ENCODE measurements around the gene AUTS2. TPM values are rescaled to one million over a fixed set of nuclear protein-coding genes. Genes with fewer than 3 reads are reported as not detected.
A peak's percentile ranks its signal among the peaks of the same experiment; 100 is the strongest.

Gene AUTS2
- total and polyA plus RNA-seq, 4 experiments from 2014 or later = 3.4 to 35.2 (median 25.5) TPM

DNA sequence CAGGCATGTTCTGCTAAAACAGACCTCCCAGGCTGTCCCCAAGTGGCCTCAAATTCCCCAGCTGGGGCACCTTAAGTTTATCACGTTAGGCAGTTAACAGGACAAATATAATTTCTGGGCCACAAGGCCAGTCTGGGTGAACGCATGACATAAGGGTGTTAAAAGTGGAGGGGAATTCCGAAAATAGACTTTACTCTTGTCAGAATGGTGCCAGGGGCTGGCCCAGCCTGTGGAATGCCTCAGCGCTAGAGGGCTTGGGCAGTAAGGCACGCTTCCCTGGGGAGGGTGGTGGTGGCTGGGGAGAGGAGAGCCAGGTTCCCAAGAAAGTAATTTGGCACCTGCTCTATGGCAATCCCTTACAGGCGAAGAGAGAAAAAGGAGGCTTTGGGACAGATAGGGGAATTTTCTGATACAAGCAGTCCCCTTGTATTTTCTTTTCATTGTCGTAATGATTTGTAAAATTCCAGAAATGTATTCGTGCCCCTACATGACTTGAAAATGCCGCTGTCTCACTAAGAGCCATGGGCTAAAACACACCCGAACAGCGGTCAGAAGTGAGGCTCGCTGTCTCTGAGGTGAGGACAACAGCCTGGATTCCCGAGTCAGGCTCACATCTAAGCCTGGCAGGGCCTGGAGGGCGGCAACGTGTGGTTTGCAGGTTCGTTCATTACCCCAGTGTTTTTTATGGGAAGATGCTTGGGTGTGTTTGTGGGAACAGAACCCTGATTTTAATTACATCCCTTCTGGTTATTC, 1070.5 kb downstream of the AUTS2 start:
- DNase-seq = no peak
- Histone ChIP-seq H3K4me3 (ENCODE audit: low read length in 2 of 2) (no peak overlapping the region), H3K9me3 (ENCODE audit: control insufficient read depth in 1 of 2, low read length in 2 of 2) (no peaks in the 10 kb centered on the region), H3K4me1 (ENCODE audit: insufficient read depth, low read length) (no peaks in the 10 kb centered on the region), H3K27ac (ENCODE audit: low read depth, low read length) (no peak overlapping the region), H3K36me3 (ENCODE audit: insufficient read depth, low read length) (no peaks in the 10 kb centered on the region), H3K27me3 (ENCODE audit: insufficient read depth, low read length) (no peaks in the 10 kb centered on the region)
- Mint-ChIP-seq H3K9me3 (peaks cover 0 to 3% (median 0%) of the 10 kb centered on the region in 8 donors), H3K36me3 (no peaks in the 10 kb centered on the region), H3K27ac (peak overlapping the region in 4 of 7 donors; percentile 15 to 83 (median 47)), H3K4me3 (no peak overlapping the region), H3K27me3 (no peaks in the 10 kb centered on the region), H3K4me1 (peaks cover 5 to 12% (median 7%) of the 10 kb centered on the region in 4 donors)
- CTCF ChIA-PET (ENCODE audit: partially characterized antibody) = no interaction called here
- POLR2A ChIA-PET (ENCODE audit: partially characterized antibody) = no interaction called here
- intact Hi-C loops (cut with micrococcal nuclease) = no loop called here

DNA sequence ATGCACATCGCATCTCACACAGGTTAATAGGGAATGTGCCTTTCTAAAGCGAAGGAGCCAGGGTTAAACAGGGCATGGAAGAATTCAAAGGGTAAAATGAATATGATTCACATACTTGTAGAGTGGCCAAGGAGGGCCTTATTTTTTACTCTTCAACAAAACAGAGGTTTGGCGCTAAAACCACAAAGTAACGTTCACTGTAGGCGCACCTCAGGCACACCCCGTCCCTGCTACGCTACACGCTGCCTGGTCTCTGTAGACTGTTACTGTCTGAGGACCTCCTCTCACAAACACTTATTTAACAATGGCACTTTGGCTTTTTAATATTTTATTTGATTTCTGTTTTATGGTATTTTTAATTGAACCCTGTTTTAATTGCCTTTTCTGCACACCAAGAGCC, 1071.6 kb downstream of the AUTS2 start:
- no peak overlapping the region for H3K4me3 ChIP-seq (ENCODE audit: low read length in 2 of 2)
- Mint-ChIP-seq H3K9me3 (peaks cover 0 to 3% (median 0%) of the 10 kb centered on the region in 8 donors), H3K36me3 (no peaks in the 10 kb centered on the region), H3K4me1 (peaks cover 5 to 12% (median 7%) of the 10 kb centered on the region in 4 donors), H3K4me3 (peak overlapping the region; percentile 31 to 74 (median 67)), H3K27me3 (no peaks in the 10 kb centered on the region), H3K27ac (peak overlapping the region; percentile 21 to 92 (median 85))
- ChIA-PET POLR2A (ENCODE audit: partially characterized antibody) (interaction anchor here (0.7 to 2.0 kb wide), 6 partner anchors 12 to 73 kb away, joined by 3 to 8 read pairs (median 4); no protein-coding TSS in a partner anchor), CTCF (ENCODE audit: partially characterized antibody) (interaction anchor here (1.3 kb wide), 1 partner anchor 15 kb away, joined by 3 read pairs; no protein-coding TSS in a partner anchor)
- no peaks in the 10 kb centered on the region for H3K36me3 ChIP-seq (ENCODE audit: insufficient read depth, low read length)
- H3K27ac ChIP-seq (ENCODE audit: low read depth, low read length) = no peak overlapping the region
- H3K9me3 ChIP-seq (ENCODE audit: control insufficient read depth in 1 of 2, low read length in 2 of 2) = no peaks in the 10 kb centered on the region
- H3K4me1 ChIP-seq (ENCODE audit: insufficient read depth, low read length) = no peaks in the 10 kb centered on the region
- H3K27me3 ChIP-seq (ENCODE audit: insufficient read depth, low read length) = no peaks in the 10 kb centered on the region
- intact Hi-C loops (cut with micrococcal nuclease) = no loop called here
- DNase-seq = peak in 3 of 5 donors; percentile 34 to 40 (median 36)

DNA sequence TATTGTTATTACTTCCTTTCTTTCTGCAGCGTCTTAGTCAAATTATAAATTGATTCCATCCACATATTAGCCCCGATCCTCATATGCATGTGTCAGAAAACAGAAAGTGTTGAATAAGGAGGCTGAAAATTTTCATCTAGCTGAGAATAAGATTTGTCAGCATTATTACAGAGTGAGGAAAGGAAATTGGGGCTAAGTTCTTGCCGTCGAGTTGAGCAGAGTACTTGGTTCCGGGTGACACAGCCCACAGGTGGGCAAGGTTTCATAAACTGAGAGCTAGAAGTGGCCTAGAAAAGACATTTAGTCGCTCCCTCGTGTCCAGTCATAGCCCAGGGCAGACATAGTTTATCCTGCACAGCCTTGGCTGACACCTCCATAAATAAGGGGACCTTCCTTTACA, 1072.0 kb downstream of the AUTS2 start:
- Histone ChIP-seq H3K27me3 (ENCODE audit: insufficient read depth, low read length) (no peaks in the 10 kb centered on the region), H3K36me3 (ENCODE audit: insufficient read depth, low read length) (no peaks in the 10 kb centered on the region), H3K4me3 (ENCODE audit: low read length in 2 of 2) (no peak overlapping the region), H3K27ac (ENCODE audit: low read depth, low read length) (no peak overlapping the region), H3K4me1 (ENCODE audit: insufficient read depth, low read length) (no peaks in the 10 kb centered on the region), H3K9me3 (ENCODE audit: control insufficient read depth in 1 of 2, low read length in 2 of 2) (no peaks in the 10 kb centered on the region)
- Mint-ChIP-seq H3K27ac (peak overlapping the region; percentile 21 to 92 (median 85)), H3K4me3 (peak overlapping the region; percentile 31 to 74 (median 67)), H3K4me1 (peaks cover 5 to 12% (median 7%) of the 10 kb centered on the region in 4 donors), H3K9me3 (peaks cover 0 to 3% (median 0%) of the 10 kb centered on the region in 8 donors), H3K27me3 (no peaks in the 10 kb centered on the region), H3K36me3 (no peaks in the 10 kb centered on the region)
- POLR2A ChIA-PET (ENCODE audit: partially characterized antibody) = interaction anchor here (0.7 to 2.0 kb wide), 6 partner anchors 12 to 73 kb away, joined by 3 to 8 read pairs (median 4); no protein-coding TSS in a partner anchor
- DNase-seq = no peak
- CTCF ChIA-PET (ENCODE audit: partially characterized antibody) = interaction anchor here (1.3 kb wide), 1 partner anchor 15 kb away, joined by 3 read pairs; no protein-coding TSS in a partner anchor
- intact Hi-C loops (cut with micrococcal nuclease) = no loop called here

DNA sequence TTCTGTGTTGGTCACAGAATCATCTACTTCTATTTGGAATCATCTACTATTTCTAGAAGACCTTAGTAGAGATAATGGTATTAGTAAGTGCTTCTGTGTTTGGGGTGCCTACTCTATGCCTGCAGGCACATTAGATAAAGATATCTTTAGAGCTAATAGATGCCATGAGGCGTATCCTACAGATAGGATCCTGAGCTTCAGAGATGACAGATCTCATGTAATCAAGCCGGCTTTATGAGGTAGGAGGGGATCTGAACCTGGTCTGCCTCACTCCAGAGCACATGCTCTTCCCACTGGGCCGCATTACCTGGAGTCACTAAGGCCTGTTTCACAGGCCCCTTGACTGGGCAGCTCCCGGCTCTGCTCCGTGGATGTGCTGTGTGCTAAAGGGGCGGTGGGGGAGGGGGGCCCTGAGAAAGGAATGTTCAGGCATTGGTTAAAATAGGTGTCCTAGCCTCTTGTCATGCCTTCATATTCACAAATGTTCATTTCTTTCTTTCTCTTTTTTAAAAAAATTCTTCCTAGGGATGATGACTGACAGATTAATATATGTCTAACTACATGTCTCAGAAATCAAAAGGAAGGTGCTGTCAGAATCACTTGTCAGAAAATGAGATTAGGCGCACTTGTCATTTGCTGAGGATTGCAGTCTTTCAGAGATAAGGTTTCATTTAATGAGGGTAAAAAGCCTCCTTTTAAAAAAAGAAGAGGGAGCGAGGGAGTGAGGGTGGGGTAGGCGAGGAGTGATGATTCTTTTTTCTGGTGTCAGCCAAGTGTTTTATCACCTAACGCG, 1075.7 kb downstream of the AUTS2 start:
- Mint-ChIP-seq H3K4me3 (no peak overlapping the region), H3K36me3 (no peaks in the 10 kb centered on the region), H3K27ac (no peak overlapping the region), H3K9me3 (peaks cover 0 to 3% (median 0%) of the 10 kb centered on the region in 8 donors), H3K4me1 (peaks cover 10 to 20% (median 13%) of the 10 kb centered on the region in 4 donors), H3K27me3 (no peaks in the 10 kb centered on the region)
- H3K4me3 ChIP-seq (ENCODE audit: low read length in 2 of 2) = no peak overlapping the region
- intact Hi-C loops (cut with micrococcal nuclease) = no loop called here
- H3K4me1 ChIP-seq (ENCODE audit: insufficient read depth, low read length) = peaks cover 5% of the 10 kb centered on the region
- no peak overlapping the region for H3K27ac ChIP-seq (ENCODE audit: low read depth, low read length)
- no peaks in the 10 kb centered on the region for H3K36me3 ChIP-seq (ENCODE audit: insufficient read depth, low read length)
- DNase-seq = no peak
- CTCF ChIA-PET (ENCODE audit: partially characterized antibody) = no interaction called here
- POLR2A ChIA-PET (ENCODE audit: partially characterized antibody) = interaction anchor here (1.4 kb wide), 1 partner anchor 8 kb away, joined by 3 read pairs; no protein-coding TSS in a partner anchor
- no peaks in the 10 kb centered on the region for H3K9me3 ChIP-seq (ENCODE audit: control insufficient read depth in 1 of 2, low read length in 2 of 2)
- no peaks in the 10 kb centered on the region for H3K27me3 ChIP-seq (ENCODE audit: insufficient read depth, low read length)

DNA sequence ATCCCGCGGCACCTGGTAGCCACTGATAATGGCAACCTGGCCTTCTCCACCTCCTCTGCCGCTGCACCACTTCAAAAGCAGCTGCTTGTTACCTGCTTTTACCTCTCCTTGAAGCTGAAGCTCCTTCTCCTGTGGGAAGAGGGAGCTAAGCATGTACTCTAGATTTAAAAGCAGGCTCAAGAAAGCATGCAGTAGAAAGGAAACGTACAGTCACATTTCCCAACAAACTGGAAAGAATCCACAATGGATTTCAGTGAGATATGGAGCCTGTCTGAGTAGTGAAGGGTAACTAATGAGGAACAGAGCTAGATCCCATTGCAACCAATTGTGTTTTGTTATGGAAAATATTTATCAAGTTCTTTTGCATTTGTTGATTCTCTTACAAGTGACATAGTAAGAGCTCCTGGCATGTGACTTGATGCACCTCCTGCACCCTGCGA, 1076.3 kb downstream of the AUTS2 start:
- H3K9me3 Mint-ChIP-seq = peaks cover 0 to 3% (median 0%) of the 10 kb centered on the region in 8 donors
- H3K27me3 Mint-ChIP-seq = no peaks in the 10 kb centered on the region
- H3K4me1 Mint-ChIP-seq = peaks cover 13 to 23% (median 18%) of the 10 kb centered on the region in 4 donors
- CTCF ChIA-PET (ENCODE audit: partially characterized antibody) = no interaction called here
- POLR2A ChIA-PET (ENCODE audit: partially characterized antibody) = no interaction called here
- no peak overlapping the region for H3K4me3 Mint-ChIP-seq
- H3K4me1 ChIP-seq (ENCODE audit: insufficient read depth, low read length) = peaks cover 10% of the 10 kb centered on the region
- H3K36me3 Mint-ChIP-seq = no peaks in the 10 kb centered on the region
- no peak overlapping the region for H3K27ac ChIP-seq (ENCODE audit: low read depth, low read length)
- DNase-seq = no peak
- H3K9me3 ChIP-seq (ENCODE audit: control insufficient read depth in 1 of 2, low read length in 2 of 2) = no peaks in the 10 kb centered on the region
- no peaks in the 10 kb centered on the region for H3K27me3 ChIP-seq (ENCODE audit: insufficient read depth, low read length)
- no peak overlapping the region for H3K4me3 ChIP-seq (ENCODE audit: low read length in 2 of 2)
- intact Hi-C loops (cut with micrococcal nuclease) = no loop called here
- no peak overlapping the region for H3K27ac Mint-ChIP-seq
- H3K36me3 ChIP-seq (ENCODE audit: insufficient read depth, low read length) = no peaks in the 10 kb centered on the region

DNA sequence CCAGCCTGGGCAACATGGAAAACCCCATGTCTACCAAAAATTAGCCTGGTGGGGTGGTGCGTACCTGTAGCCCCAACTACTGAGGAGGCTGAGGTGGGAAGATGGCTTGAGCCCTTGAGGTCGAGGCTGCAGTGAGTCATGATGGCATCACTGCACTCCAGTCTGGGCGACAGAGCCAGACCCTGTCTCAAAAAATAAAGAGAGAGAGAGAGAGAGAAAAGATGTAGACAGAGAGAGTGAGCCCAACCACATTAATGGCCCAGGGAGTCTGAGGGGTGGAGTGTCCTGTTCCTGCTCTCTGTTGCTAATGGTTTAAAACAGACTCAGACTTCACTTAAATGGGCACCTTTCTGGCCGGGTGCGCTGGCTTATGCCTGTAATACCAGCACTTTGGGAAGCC, 1078.0 kb downstream of the AUTS2 start:
- H3K27me3 Mint-ChIP-seq = no peaks in the 10 kb centered on the region
- DNase-seq = no peak
- Histone ChIP-seq H3K27ac (ENCODE audit: low read depth, low read length) (no peak overlapping the region), H3K9me3 (ENCODE audit: control insufficient read depth in 1 of 2, low read length in 2 of 2) (no peaks in the 10 kb centered on the region), H3K27me3 (ENCODE audit: insufficient read depth, low read length) (no peaks in the 10 kb centered on the region), H3K4me1 (ENCODE audit: insufficient read depth, low read length) (peaks cover 11% of the 10 kb centered on the region), H3K36me3 (ENCODE audit: insufficient read depth, low read length) (no peaks in the 10 kb centered on the region), H3K4me3 (ENCODE audit: low read length in 2 of 2) (no peak overlapping the region)
- H3K4me1 Mint-ChIP-seq = peaks cover 10 to 26% (median 22%) of the 10 kb centered on the region in 4 donors
- H3K4me3 Mint-ChIP-seq = no peak overlapping the region
- peak overlapping the region in 1 of 7 donors; percentile 62 for H3K27ac Mint-ChIP-seq
- ChIA-PET POLR2A (ENCODE audit: partially characterized antibody) (no interaction called here), CTCF (ENCODE audit: partially characterized antibody) (no interaction called here)
- peaks cover 0 to 3% (median 0%) of the 10 kb centered on the region in 8 donors for H3K9me3 Mint-ChIP-seq
- intact Hi-C loops (cut with micrococcal nuclease) = no loop called here
- H3K36me3 Mint-ChIP-seq = no peaks in the 10 kb centered on the region

Measured in CD4-positive, alpha-beta memory T cell (primary cell).